ENCODE measurements around the gene MC1R. TPM values are rescaled to one million over a fixed set of nuclear protein-coding genes. Genes with fewer than 3 reads are reported as not detected.
A peak's percentile ranks its signal among the peaks of the same experiment; 100 is the strongest.

Gene MC1R
- total RNA-seq, 2 donors from 2014 or later: 5.6 to 22.5 TPM

- Histone ChIP-seq H3K27me3 (replicated peaks; ENCODE audit: insufficient read depth) (no peaks in the 10 kb centered on the region), H3K4me3 (no peak overlapping the region), H3K4me1 (replicated peaks) (peaks cover 5% of the 10 kb centered on the region), H3K36me3 (no peaks in the 10 kb centered on the region), H3K27ac (no peak overlapping the region), H3K9me3 (no peaks in the 10 kb centered on the region)
- intact Hi-C loops (cut with DNase I): no loop called here
- TF ChIP-seq POLR2AphosphoS5 (IDR thresholded peaks at IDR 0.05): peak; percentile 33
- TF ChIP-seq CTCF (IDR thresholded peaks at IDR 0.05): peak in 1 of 4 experiments; percentile 13
- no peak for TF ChIP-seq POLR2A (IDR thresholded peaks at IDR 0.05)
- WGBS: 30% methylated on average over 7 of the region's 7 CpGs
- peak; percentile 37 for DNase-seq (ENCODE audit: low spot score)
Observed at GRCh38 chr16:89945654-89946053, 27.0 kb downstream of the MC1R start.

GRCh38 chr16:89946515-89946914 lies 27.9 kb downstream of the MC1R start:
- intact Hi-C loops (cut with DNase I): no loop called here
- H3K9me3 ChIP-seq: no peaks in the 10 kb centered on the region
- DNase-seq (ENCODE audit: low spot score): no peak
- no peak overlapping the region for H3K4me3 ChIP-seq
- peaks cover 5% of the 10 kb centered on the region for H3K4me1 ChIP-seq (replicated peaks)
- H3K36me3 ChIP-seq: no peaks in the 10 kb centered on the region
- no peaks in the 10 kb centered on the region for H3K27me3 ChIP-seq (replicated peaks; ENCODE audit: insufficient read depth)
- 69% methylated on average over 5 of the region's 5 CpGs for WGBS
- H3K27ac ChIP-seq: no peak overlapping the region
- TF ChIP-seq POLR2A (IDR thresholded peaks at IDR 0.05) (no peak), POLR2AphosphoS5 (IDR thresholded peaks at IDR 0.05) (no peak), CTCF (IDR thresholded peaks at IDR 0.05) (no peak)

- WGBS: 29% methylated on average over 21 of the region's 55 CpGs
- H3K36me3 ChIP-seq: no peaks in the 10 kb centered on the region
- H3K27me3 ChIP-seq (replicated peaks; ENCODE audit: insufficient read depth): no peaks in the 10 kb centered on the region
- no peak for DNase-seq (ENCODE audit: low spot score)
- peaks cover 5% of the 10 kb centered on the region for H3K4me1 ChIP-seq (replicated peaks)
- TF ChIP-seq POLR2AphosphoS5 (IDR thresholded peaks at IDR 0.05) (no peak), POLR2A (IDR thresholded peaks at IDR 0.05) (no peak), CTCF (IDR thresholded peaks at IDR 0.05) (no peak)
- intact Hi-C loops (cut with DNase I): no loop called here
- H3K9me3 ChIP-seq: no peaks in the 10 kb centered on the region
- H3K27ac ChIP-seq: no peak overlapping the region
- peak overlapping the region; percentile 49 to 58 for H3K4me3 ChIP-seq
Observed at GRCh38 chr16:89949121-89949742, 30.6 kb downstream of the MC1R start.

- H3K4me3 ChIP-seq: peak overlapping the region; percentile 49 to 58
- no peaks in the 10 kb centered on the region for H3K9me3 ChIP-seq
- DNase-seq (ENCODE audit: low spot score): no peak
- H3K4me1 ChIP-seq (replicated peaks): peaks cover 5% of the 10 kb centered on the region
- 76% methylated on average over 12 of the region's 12 CpGs for WGBS
- TF ChIP-seq CTCF (IDR thresholded peaks at IDR 0.05) (no peak), POLR2A (IDR thresholded peaks at IDR 0.05) (no peak), POLR2AphosphoS5 (IDR thresholded peaks at IDR 0.05) (no peak)
- no peaks in the 10 kb centered on the region for H3K36me3 ChIP-seq
- no peaks in the 10 kb centered on the region for H3K27me3 ChIP-seq (replicated peaks; ENCODE audit: insufficient read depth)
- intact Hi-C loops (cut with DNase I): no loop called here
- no peak overlapping the region for H3K27ac ChIP-seq
Observed at GRCh38 chr16:89949756-89950155, 31.1 kb downstream of the MC1R start.

- no peak for TF ChIP-seq POLR2A (IDR thresholded peaks at IDR 0.05)
- TF ChIP-seq CTCF (IDR thresholded peaks at IDR 0.05): no peak
- no peak for TF ChIP-seq POLR2AphosphoS5 (IDR thresholded peaks at IDR 0.05)
- Histone ChIP-seq H3K27ac (no peak overlapping the region), H3K27me3 (replicated peaks; ENCODE audit: insufficient read depth) (no peaks in the 10 kb centered on the region), H3K9me3 (no peaks in the 10 kb centered on the region), H3K36me3 (no peaks in the 10 kb centered on the region), H3K4me1 (replicated peaks) (peaks cover 5% of the 10 kb centered on the region), H3K4me3 (no peak overlapping the region)
- WGBS: 94% methylated on average over 5 of the region's 5 CpGs
- DNase-seq (ENCODE audit: low spot score): no peak
- intact Hi-C loops (cut with DNase I): no loop called here
Observed at GRCh38 chr16:89951509-89951908, 32.8 kb downstream of the MC1R start.

Data from prostate gland (tissue), 2 donors.